Measurements from ENCODE around the gene CDC7.
A peak's percentile ranks its signal among the peaks of the same experiment; 100 is the strongest.
"Not testable (repeated sequence)": the region's sequence is repeated elsewhere in the genome, so short reads cannot be mapped to it uniquely, and the experiment has no call there.

The CDC7 gene

GRCh38 chr1:91500756-91501522 is at the start of gene CDC7:
CDC7 (plus strand) TSS chr1:91500851; CDS start chr1:91501717, 866 bp downstream.
- DNase-seq = peak; percentile 91

- DNase-seq = no peak
Measured at GRCh38 chr1:91454136-91454535, 46.5 kb upstream of the CDC7 start.

- no peak for DNase-seq
Measured at GRCh38 chr1:91455334-91455733, 45.3 kb upstream of the CDC7 start.

GRCh38 chr1:91455896-91456295 is 44.8 kb upstream of the CDC7 start:
- no peak for DNase-seq

- DNase-seq = not testable (repeated sequence)
Measured at GRCh38 chr1:91465350-91465749, 35.3 kb upstream of the CDC7 start.

GRCh38 chr1:91476533-91477217 is 24.0 kb upstream of the CDC7 start:
- no peak for DNase-seq

- no peak for DNase-seq
Measured at GRCh38 chr1:91487469-91487868, 13.2 kb upstream of the CDC7 start.

GRCh38 chr1:91490501-91490900 is 10.2 kb upstream of the CDC7 start:
- no peak for DNase-seq

GRCh38 chr1:91498035-91498434 is 2.6 kb upstream of the CDC7 start:
- no peak for DNase-seq

GRCh38 chr1:91498498-91499245 is 2.0 kb upstream of the CDC7 start:
- DNase-seq = no peak

- DNase-seq = no peak
Measured at GRCh38 chr1:91499346-91499745, 1.3 kb upstream of the CDC7 start.

- no peak for DNase-seq
Measured at GRCh38 chr1:91499904-91500755, 521 bp upstream of the CDC7 start.

- DNase-seq = no peak
Measured at GRCh38 chr1:91501523-91501851, 836 bp downstream of the CDC7 start.

- no peak for DNase-seq
Measured at GRCh38 chr1:91501971-91502671, 1.5 kb downstream of the CDC7 start.

- no peak for DNase-seq
Measured at GRCh38 chr1:91502672-91503184, 2.1 kb downstream of the CDC7 start.

GRCh38 chr1:91503332-91503900 is 2.8 kb downstream of the CDC7 start:
- DNase-seq = no peak

GRCh38 chr1:91503975-91504530 is 3.4 kb downstream of the CDC7 start:
- DNase-seq = no peak

- no peak for DNase-seq
Measured at GRCh38 chr1:91505086-91505485, 4.4 kb downstream of the CDC7 start.

- DNase-seq = no peak
Measured at GRCh38 chr1:91506071-91506470, 5.4 kb downstream of the CDC7 start.

GRCh38 chr1:91507328-91507727 is 6.7 kb downstream of the CDC7 start:
- no peak for DNase-seq

- no peak for DNase-seq
Measured at GRCh38 chr1:91510754-91511153, 10.1 kb downstream of the CDC7 start.

Measured in CD4-positive, alpha-beta T cell treated with Interleukin-6 for 4 hours (primary cell).